RWPE1 (cell line): ENCODE results near the gene ATXN1.

Source experiments
- CTCF ChIA-PET: fragments of 350-600 bp; sonication (Branson Sonifier 250); formaldehyde crosslinking; extraction: SDS; loops from one replicate; lab custom pipeline; 2021; lab: Yijun Ruan, JAX
- POLR2A ChIA-PET: fragments of 400-600 bp; formaldehyde crosslinking; extraction: SDS; loops from one replicate; lab custom pipeline; 2020; ENCODE audit warnings: antibody characterized with exemption; ENCODE audit not compliant: low non-redundant PET; lab: Yijun Ruan, JAX
- DNase-seq: peaks from one replicate; pipeline ENCODE4 v3.0.0; 2012; ENCODE audit warnings: low spot score
- H3K27ac ChIP-seq: fragments of 450-650 bp; 2 replicates; pipeline ENCODE4 v1.5.1; 2017
- TF ChIP-seq, protein P1 (sequence below): fragments of 450-650 bp; conservative IDR thresholded peaks from 2 replicates; pipeline ENCODE4 v1.5.1; 2017; ENCODE audit warnings: low read depth, mild to moderate bottlenecking

The ATXN1 gene

DNA sequence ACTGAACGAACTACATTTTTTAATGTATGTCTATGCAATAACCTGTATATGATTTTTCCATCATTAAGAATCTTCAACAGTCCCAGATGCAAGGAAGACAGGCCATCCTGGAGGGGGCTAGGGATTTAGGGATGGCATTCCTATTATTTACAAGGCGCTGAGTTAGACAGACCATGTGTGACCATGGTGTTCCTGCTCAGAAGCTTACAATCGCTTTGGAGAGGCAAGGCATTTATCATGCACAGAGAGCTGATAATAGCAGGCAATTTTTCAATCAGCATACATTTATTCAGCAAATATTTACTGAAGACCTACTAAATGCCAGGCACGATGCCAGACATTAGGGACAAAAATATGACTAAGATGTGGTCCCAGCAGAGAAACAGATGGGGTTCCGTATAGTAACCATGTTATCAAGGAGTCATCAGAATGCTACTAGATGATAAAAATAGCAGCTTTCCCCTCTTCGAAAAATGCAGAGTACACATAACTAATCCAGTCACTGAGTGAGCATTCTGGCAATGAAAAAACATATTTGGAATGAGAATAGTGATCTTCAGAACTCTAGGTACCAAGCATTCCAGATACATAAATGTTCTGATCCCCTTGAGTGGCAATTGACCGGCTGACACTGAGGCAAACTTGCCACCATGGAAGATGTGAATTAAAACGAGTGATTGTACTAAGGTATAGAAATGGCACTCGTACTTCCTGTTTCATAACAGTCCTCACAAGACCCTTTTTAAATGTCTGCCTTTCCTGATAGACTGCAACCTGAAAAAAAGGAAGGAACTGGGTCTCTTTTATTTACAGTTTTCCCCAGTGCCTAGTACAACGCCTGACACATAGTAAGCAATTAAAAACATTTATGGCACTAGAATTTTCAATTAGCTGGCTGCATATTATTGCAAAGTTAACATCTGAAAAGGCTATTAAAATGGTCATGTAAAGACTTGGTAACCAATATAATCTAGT, 135.7 kb downstream of the ATXN1 start:
- no peak overlapping the region for H3K27ac ChIP-seq
- CTCF ChIA-PET, result no interaction called here
- no peak for DNase-seq
- TF ChIP-seq, protein P1, sequence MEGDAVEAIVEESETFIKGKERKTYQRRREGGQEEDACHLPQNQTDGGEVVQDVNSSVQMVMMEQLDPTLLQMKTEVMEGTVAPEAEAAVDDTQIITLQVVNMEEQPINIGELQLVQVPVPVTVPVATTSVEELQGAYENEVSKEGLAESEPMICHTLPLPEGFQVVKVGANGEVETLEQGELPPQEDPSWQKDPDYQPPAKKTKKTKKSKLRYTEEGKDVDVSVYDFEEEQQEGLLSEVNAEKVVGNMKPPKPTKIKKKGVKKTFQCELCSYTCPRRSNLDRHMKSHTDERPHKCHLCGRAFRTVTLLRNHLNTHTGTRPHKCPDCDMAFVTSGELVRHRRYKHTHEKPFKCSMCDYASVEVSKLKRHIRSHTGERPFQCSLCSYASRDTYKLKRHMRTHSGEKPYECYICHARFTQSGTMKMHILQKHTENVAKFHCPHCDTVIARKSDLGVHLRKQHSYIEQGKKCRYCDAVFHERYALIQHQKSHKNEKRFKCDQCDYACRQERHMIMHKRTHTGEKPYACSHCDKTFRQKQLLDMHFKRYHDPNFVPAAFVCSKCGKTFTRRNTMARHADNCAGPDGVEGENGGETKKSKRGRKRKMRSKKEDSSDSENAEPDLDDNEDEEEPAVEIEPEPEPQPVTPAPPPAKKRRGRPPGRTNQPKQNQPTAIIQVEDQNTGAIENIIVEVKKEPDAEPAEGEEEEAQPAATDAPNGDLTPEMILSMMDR, result no peak
- POLR2A ChIA-PET, result no interaction called here

DNA sequence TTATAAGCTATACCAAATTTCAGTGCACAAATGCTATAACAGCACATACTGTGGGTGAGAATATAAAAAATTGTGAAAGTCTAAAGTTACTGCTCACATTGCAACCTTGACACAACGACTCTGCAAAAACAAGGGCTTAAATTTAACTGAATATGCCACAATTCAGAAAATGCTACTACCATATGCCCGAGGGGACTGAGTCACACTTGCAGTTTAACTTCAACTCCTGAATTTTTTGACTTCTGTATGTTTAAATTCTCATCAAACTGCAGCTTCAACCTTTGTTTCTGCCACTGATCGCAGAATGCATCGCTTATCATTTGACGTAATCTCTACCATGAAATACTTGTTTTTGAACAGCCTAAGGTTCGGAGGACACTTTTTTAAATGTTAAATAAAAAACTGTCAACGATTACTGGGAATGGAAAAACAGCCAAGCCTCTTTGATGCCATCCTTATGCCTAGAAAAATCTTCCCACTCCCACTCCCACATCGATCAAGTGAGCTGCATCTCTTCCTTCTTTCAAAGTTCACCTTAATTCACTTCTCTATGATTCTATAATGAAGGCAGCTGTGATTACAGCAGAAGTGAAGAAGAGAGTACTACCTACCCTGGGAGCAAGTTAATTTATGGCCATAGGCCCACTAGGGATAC, 136.5 kb downstream of the ATXN1 start:
- TF ChIP-seq, protein P1, result no peak
- POLR2A ChIA-PET, result no interaction called here
- CTCF ChIA-PET, result no interaction called here
- H3K27ac ChIP-seq, result no peak overlapping the region
- no peak for DNase-seq

DNA sequence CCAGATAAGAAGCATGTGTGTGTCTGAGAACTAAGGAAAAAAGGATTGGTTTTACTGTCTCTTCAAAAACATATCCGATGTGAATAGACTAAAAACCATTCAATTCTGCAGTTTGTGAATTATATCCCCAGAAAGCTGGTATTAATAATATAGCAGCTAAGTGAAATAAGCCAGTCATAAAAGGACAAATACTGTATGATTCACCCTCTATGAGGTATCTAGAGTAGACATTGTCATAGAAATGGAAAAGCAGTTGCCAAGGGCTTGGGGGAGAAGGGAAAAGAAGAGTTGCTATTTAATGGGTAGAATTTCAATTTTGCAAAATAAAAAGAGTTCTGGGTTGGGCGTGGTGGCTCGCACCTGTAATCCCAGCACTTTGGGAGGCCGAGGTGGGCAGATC, 137.5 kb downstream of the ATXN1 start:
- ChIA-PET POLR2A (no interaction called here), CTCF (interaction anchor here (0.7 kb wide), 1 partner anchor 612 kb away, joined by 4 read pairs; no protein-coding TSS in a partner anchor)
- no peak overlapping the region for H3K27ac ChIP-seq
- TF ChIP-seq, protein P1, result no peak
- no peak for DNase-seq

DNA sequence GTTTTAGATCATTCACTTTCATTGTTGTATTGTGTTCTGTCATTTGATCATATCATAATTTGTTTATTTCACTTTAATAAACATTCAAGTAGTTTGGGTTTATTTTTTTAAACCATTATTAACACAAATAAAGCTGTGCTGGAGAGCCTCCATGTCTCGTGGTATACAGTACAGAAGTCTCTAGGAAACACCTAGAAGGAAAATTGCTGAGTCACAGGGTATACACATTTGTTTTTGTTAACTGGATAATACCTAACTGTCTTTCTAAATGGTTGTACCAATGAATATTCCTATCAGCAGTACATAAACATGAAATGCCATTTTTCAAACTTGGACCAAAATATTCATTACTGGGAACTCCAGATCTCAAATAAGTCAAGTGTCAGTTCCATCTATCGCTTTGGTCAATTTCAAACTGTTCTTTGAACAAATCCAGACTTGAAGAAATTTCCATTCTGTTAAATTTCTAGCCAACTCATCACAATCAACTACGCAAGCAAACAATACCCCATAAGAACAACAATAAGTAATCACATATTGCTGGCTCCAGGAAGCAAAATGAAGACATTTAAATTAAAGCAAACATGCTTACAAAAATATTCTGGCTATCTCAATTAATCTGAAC, 138.1 kb downstream of the ATXN1 start:
- TF ChIP-seq, protein P1, result no peak
- DNase-seq, result no peak
- POLR2A ChIA-PET, result no interaction called here
- no peak overlapping the region for H3K27ac ChIP-seq
- CTCF ChIA-PET, result no interaction called here

DNA sequence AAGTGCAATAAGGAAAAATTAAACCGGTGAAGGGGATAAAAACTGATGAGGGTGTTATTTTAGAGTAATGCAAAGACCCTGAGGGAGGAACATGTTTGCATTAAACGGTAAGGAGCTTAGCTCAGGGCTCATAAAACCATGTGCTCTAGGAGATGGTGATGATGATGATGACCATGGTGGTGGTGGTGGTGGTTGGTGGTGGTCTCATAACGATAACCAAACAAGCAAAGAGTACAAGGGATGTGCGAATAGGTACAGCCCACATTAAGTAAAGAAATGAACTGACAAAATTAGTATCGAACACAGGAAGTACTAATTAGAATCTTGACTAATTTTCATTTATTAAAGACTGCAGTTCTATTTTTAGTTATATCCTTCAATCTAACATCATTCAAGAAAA, 139.1 kb downstream of the ATXN1 start:
- no peak for DNase-seq
- POLR2A ChIA-PET, result no interaction called here
- no peak overlapping the region for H3K27ac ChIP-seq
- TF ChIP-seq, protein P1, result no peak
- CTCF ChIA-PET, result no interaction called here

DNA sequence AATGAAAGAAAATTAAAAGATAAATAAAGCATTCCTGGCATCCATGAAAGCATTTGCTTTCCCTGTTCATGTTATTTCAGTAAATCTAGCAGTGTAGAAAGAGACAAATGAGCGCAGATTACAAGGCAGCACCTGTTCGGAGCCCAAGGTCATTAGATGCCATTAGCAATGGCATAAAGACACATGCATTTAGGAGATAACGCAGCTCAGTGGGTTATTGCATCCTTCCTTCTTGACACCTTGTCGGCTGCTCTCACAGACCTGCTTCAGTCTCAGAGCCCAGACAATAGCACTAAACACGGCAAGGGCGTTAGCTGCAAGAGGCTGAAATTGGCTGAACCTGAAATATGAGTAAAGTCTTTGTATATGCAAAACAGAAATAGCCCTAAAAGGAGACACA, 140.3 kb downstream of the ATXN1 start:
- ChIA-PET CTCF (interaction anchor here (0.7 kb wide), 1 partner anchor 37 kb away, joined by 3 read pairs; no protein-coding TSS in a partner anchor), POLR2A (no interaction called here)
- no peak overlapping the region for H3K27ac ChIP-seq
- no peak for DNase-seq
- TF ChIP-seq, protein P1, result no peak
